Prostate gland (tissue), 2 donors: ENCODE results near the gene ACACA. TPM values are rescaled to one million over a fixed set of nuclear protein-coding genes. Genes with fewer than 3 reads are reported as not detected.

Experiments
- DNase-seq: peaks from one replicate; pipeline ENCODE4 v3.0.0-alpha.2; 2019; ENCODE audit warnings: low spot score
- H3K27ac ChIP-seq, 2 donors: fragments of 200-600 bp; sonication (generic); 2 replicates each; pipeline ENCODE4 v1.5.1; 2017 to 2019
- H3K27me3 ChIP-seq: fragments of 200-600 bp; sonication (generic); replicated peaks from 2 replicates; pipeline ENCODE4 v1.5.1; 2019; ENCODE audit not compliant: insufficient read depth
- H3K36me3 ChIP-seq, 2 donors: fragments of 200-600 bp; sonication (generic); 1 replicate in 1 of 2; 2 replicates in 1 of 2; pipeline versions ENCODE4 v1.5.1 to v1.8.1; 2017 to 2019
- H3K4me1 ChIP-seq: fragments of 200-600 bp; sonication (generic); replicated peaks from 2 replicates; pipeline ENCODE4 v1.5.1; 2019
- H3K4me3 ChIP-seq, 2 donors: fragments of 200-600 bp; sonication (generic); 2 replicates each; pipeline ENCODE4 v1.5.1; 2017 to 2019
- H3K9me3 ChIP-seq: fragments of 200-600 bp; sonication (generic); 2 replicates; pipeline ENCODE4 v1.5.1; 2017
- CTCF ChIP-seq, 4 experiments: fragments of 200-600 bp in 2 of 4; fragments of 450-650 bp in 2 of 4; sonication (generic) in 2 of 4; IDR thresholded peaks; 1 replicate in 3 of 4; 2 replicates in 1 of 4; pipeline ENCODE4 v1.5.1; 2016 to 2019; ENCODE audit warnings: antibody characterized with exemption in 4 of 4, mild to moderate bottlenecking in 2 of 4, moderate library complexity in 2 of 4
- POLR2A ChIP-seq: fragments of 450-650 bp; IDR thresholded peaks from one replicate; pipeline ENCODE4 v1.6.1; 2016; ENCODE audit warnings: antibody characterized with exemption, mild to moderate bottlenecking
- POLR2AphosphoS5 ChIP-seq: sonication (generic); formaldehyde crosslinking; IDR thresholded peaks from one replicate; pipeline ENCODE4 v1.6.1; 2017; ENCODE audit warnings: antibody characterized with exemption
- WGBS: methylation state at CpG from one replicate; pipeline ENCODE4 v1.1.5; 2018; 5-methylcytosine and 5-hydroxymethylcytosine counted together
- intact Hi-C: fragments of 100-400 bp; cut with DNase I; formaldehyde crosslinking; loops from one replicate; pipeline ENCODE4 v1.14.2; 2022
- total RNA-seq, 2 donors: library from RNA; depleted of rRNA; stranded (reverse); fragments of >200 nt; gene quantifications; one replicate each; pipeline ENCODE4 v1.1.0, GENCODE V29; 2016

Gene ACACA
- total RNA-seq, 2 donors from 2014 or later, result 54.2 to 71.3 TPM

GRCh38 chr17:37322826-37323561, 83.6 kb downstream of the ACACA start:
- no peak for DNase-seq
- TF ChIP-seq CTCF (IDR thresholded peaks at IDR 0.05) (no peak), POLR2A (no peak), POLR2AphosphoS5 (no peak)
- intact Hi-C loops, result no loop called here
- Histone ChIP-seq H3K27ac (peak overlapping the region in 1 of 2 donors; percentile 7), H3K4me1 (peaks cover 5% of the 10 kb centered on the region), H3K36me3 (no peaks in the 10 kb centered on the region), H3K27me3 (no peaks in the 10 kb centered on the region), H3K4me3 (no peak overlapping the region), H3K9me3 (no peaks in the 10 kb centered on the region)
- WGBS, result 78% methylated on average over 7 of the region's 7 CpGs

- intact Hi-C loops, result no loop called here
- no peak for DNase-seq
Observed at GRCh38 chr17:37322106-37322505, 84.5 kb downstream of the ACACA start.

GRCh38 chr17:37318931-37319594, 87.6 kb downstream of the ACACA start:
- H3K27me3 ChIP-seq, result no peaks in the 10 kb centered on the region
- no peak overlapping the region for H3K27ac ChIP-seq
- H3K9me3 ChIP-seq, result no peaks in the 10 kb centered on the region
- no peaks in the 10 kb centered on the region for H3K36me3 ChIP-seq
- DNase-seq, result no peak
- intact Hi-C loops, result no loop called here
- WGBS, result 78% methylated on average over 3 of the region's 3 CpGs
- H3K4me3 ChIP-seq, result no peak overlapping the region
- peaks cover 5% of the 10 kb centered on the region for H3K4me1 ChIP-seq
- TF ChIP-seq CTCF (IDR thresholded peaks at IDR 0.05) (no peak), POLR2A (no peak), POLR2AphosphoS5 (no peak)

More at GRCh38 chr17:37322106-37322505, 84.5 kb downstream of the ACACA start:
- Histone ChIP-seq H3K27me3 (no peaks in the 10 kb centered on the region), H3K4me1 (peaks cover 5% of the 10 kb centered on the region), H3K4me3 (no peak overlapping the region), H3K27ac (no peak overlapping the region), H3K9me3 (no peaks in the 10 kb centered on the region), H3K36me3 (no peaks in the 10 kb centered on the region)
- 40% methylated on average over 1 of the region's 1 CpG for WGBS
- TF ChIP-seq CTCF (IDR thresholded peaks at IDR 0.05) (no peak), POLR2AphosphoS5 (peak; percentile 61)

GRCh38 chr17:37317867-37318266, 88.8 kb downstream of the ACACA start:
- intact Hi-C loops, result no loop called here
- TF ChIP-seq CTCF (IDR thresholded peaks at IDR 0.05), result no peak
- TF ChIP-seq POLR2AphosphoS5, result peak; percentile 38
- no peak for TF ChIP-seq POLR2A
- no peak overlapping the region for H3K4me3 ChIP-seq
- no peaks in the 10 kb centered on the region for H3K27me3 ChIP-seq
- no peaks in the 10 kb centered on the region for H3K36me3 ChIP-seq
- H3K27ac ChIP-seq, result no peak overlapping the region
- no peaks in the 10 kb centered on the region for H3K9me3 ChIP-seq
- DNase-seq, result no peak
- H3K4me1 ChIP-seq, result peaks cover under 1% of the 10 kb centered on the region

GRCh38 chr17:37315601-37316000, 91.0 kb downstream of the ACACA start:
- H3K4me3 ChIP-seq, result no peak overlapping the region
- intact Hi-C loops, result no loop called here
- H3K27me3 ChIP-seq, result no peaks in the 10 kb centered on the region
- peak; percentile 32 for TF ChIP-seq POLR2AphosphoS5
- no peak for TF ChIP-seq CTCF (IDR thresholded peaks at IDR 0.05)
- no peak for TF ChIP-seq POLR2A
- H3K9me3 ChIP-seq, result no peaks in the 10 kb centered on the region
- no peaks in the 10 kb centered on the region for H3K4me1 ChIP-seq
- no peaks in the 10 kb centered on the region for H3K36me3 ChIP-seq
- H3K27ac ChIP-seq, result no peak overlapping the region
- no peak for DNase-seq
